22Rv1 (cell line): ENCODE data around the gene INVS.
"Not testable (repeated sequence)": the region's sequence is repeated elsewhere in the genome, so short reads cannot be mapped to it uniquely, and the experiment has no call there.

Experiments
- H3K27ac ChIP-seq: fragments of 450-650 bp; 2 replicates; pipeline ENCODE4 v1.5.1; 2017
- ZFX ChIP-seq: fragments of 450-650 bp; IDR thresholded peaks from 2 replicates; pipeline ENCODE4 v1.6.1; 2017; ENCODE audit warnings: antibody characterized with exemption, borderline replicate concordance
- TF ChIP-seq, protein P1 (sequence below): fragments of 450-650 bp; IDR thresholded peaks from 2 replicates; pipeline ENCODE4 v1.5.1; 2017; ENCODE audit warnings: mild to moderate bottlenecking

INVS gene

DNA sequence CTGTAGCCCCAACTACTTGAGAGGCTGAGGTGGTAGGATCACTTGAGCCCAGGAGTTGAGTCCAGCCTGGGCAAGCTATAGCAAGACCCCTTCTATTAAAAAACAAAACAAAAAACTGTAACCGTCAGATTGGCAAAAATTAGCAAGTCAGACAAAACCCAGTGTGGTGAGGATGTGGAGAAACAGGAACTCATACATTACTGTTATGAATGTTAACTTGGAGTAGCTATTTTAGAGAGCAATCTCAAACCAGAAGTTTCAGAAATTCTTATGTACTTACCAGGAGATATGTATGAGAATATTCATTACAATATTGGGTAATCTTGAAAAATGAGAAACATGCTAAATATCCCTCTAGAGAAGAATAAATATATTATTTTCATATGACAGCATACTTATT lies 120.3 kb downstream of the INVS start:
- no peak overlapping the region for H3K27ac ChIP-seq
- TF ChIP-seq, protein P1, sequence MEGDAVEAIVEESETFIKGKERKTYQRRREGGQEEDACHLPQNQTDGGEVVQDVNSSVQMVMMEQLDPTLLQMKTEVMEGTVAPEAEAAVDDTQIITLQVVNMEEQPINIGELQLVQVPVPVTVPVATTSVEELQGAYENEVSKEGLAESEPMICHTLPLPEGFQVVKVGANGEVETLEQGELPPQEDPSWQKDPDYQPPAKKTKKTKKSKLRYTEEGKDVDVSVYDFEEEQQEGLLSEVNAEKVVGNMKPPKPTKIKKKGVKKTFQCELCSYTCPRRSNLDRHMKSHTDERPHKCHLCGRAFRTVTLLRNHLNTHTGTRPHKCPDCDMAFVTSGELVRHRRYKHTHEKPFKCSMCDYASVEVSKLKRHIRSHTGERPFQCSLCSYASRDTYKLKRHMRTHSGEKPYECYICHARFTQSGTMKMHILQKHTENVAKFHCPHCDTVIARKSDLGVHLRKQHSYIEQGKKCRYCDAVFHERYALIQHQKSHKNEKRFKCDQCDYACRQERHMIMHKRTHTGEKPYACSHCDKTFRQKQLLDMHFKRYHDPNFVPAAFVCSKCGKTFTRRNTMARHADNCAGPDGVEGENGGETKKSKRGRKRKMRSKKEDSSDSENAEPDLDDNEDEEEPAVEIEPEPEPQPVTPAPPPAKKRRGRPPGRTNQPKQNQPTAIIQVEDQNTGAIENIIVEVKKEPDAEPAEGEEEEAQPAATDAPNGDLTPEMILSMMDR: no peak
- TF ChIP-seq ZFX: no peak

GRCh38 chr9:100220936-100221335 lies 121.9 kb downstream of the INVS start:
- H3K27ac ChIP-seq: no peak overlapping the region

DNA sequence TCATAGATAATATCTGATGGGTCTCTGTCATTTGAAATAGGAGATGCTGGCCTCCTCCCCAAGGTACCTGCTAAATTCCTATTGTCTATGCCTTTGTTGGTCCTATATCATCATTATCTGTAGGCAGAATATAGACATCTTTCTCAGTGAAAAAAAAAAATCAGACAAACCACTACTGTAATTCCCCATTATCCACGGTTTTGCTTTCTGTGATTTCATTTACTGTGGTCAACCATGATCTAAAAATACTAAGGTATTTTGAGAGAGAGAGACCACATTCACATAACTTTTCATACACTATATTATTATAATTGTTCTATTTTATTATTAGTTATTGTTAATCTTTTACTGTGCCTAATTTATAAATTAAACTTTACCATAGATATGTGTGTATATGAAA lies 122.5 kb downstream of the INVS start:
- TF ChIP-seq, protein P1: no peak
- TF ChIP-seq ZFX: no peak
- H3K27ac ChIP-seq: no peak overlapping the region

More at GRCh38 chr9:100220936-100221335, 121.9 kb downstream of the INVS start:
- TF ChIP-seq, protein P1: no peak
- TF ChIP-seq ZFX: no peak

- no peak overlapping the region for H3K27ac ChIP-seq
- TF ChIP-seq ZFX: no peak
- TF ChIP-seq, protein P1: peak; percentile 60
Measured at GRCh38 chr9:100222674-100223073, 123.6 kb downstream of the INVS start.

DNA sequence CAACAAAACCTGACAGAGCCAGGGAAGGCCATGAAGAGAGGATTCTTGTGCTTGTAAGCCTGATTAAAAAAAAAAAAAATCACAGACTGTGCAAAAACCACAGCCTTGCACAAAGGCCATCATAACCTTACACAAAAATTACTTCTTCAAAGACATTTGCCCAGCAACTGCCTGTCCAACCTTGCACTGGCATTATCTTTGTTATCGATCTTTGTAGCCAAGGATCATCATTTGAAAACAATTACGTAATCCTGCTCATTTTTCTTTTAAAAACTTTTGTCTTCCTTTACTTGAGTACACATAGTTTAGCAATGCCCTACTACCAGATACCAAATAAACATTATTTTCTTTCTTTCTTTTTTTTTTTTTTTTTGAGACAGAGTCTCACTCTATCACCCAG lies 128.6 kb downstream of the INVS start:
- TF ChIP-seq, protein P1: no peak
- no peak for TF ChIP-seq ZFX
- H3K27ac ChIP-seq: no peak overlapping the region

GRCh38 chr9:100228352-100228869 lies 129.4 kb downstream of the INVS start:
- TF ChIP-seq ZFX: no peak
- no peak overlapping the region for H3K27ac ChIP-seq

GRCh38 chr9:100229136-100229535 lies 130.1 kb downstream of the INVS start:
- no peak overlapping the region for H3K27ac ChIP-seq
- TF ChIP-seq ZFX: no peak
- TF ChIP-seq, protein P1: no peak

DNA sequence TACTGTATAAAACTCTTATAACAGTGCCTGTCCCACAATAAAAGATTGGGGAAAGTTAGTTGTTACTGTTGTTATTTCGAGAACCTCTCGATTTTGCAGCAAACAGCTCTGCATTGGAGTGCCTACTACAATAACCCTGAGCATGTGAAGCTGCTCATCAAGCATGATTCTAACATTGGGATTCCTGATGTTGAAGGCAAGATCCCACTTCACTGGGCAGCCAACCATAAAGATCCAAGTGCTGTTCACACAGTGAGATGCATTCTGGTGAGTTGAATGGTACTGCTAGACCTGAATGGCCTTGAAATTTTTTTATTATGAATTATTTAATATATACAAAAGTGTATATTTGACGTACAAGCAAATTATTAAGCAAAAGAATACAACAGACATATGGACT lies 130.5 kb downstream of the INVS start:
- TF ChIP-seq, protein P1: no peak
- TF ChIP-seq ZFX: no peak
- H3K27ac ChIP-seq: no peak overlapping the region

- not testable (repeated sequence) for H3K27ac ChIP-seq
Measured at GRCh38 chr9:100236986-100237385, 137.9 kb downstream of the INVS start.
